ENCODE data around the gene PROC.

The PROC gene

DNA sequence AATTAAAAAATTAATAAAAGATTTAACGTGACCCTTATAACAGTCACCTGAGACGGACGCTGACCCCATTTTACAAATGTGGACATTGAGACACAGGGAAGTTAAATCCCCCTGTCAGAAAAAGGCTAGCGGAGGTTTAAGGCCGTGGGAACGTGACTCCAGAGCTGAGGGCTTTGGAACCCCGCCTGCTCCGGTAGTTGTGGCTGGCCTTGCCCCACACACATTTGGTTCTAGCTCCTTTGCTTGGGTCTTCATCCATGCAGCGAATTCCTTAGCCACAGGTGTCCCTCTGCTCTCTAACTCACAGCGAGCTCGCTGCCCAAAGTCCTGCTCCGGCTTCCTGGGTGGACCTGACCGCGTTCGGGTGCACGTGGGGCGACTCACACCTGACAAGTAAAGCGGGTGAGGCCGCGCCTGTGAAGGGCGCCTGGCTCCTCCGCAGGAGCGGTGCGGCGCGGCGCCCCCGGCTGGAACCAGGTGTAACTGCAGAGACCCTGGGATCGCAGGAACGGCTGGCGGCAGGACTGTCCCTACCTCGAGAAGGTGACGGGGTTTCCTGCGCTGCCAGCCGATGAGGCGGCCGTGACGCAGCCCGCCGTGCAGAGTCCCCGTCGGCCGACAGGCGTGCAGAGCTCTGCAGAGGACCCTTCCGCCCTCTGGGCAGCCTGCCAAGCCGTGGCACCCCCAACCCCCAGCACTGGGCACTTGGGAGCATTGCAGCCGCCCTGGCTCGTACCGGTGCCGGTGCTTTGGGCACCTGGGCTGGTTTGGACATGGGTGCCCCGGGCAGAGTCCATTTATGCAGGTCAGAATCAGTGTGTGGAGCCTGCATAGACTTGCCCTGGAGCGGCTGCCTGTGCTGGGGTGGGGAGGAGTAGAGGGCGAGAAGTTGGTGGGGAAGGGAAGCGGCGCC is 2.4 kb upstream of the PROC start:
- peaks cover 3% of the 10 kb centered on the region; the same call in 1 of the 2 replicates for H3K36me3 ChIP-seq (ENCODE audit: insufficient read depth, low read length)
- no peaks in the 10 kb centered on the region for H3K27me3 ChIP-seq (ENCODE audit: insufficient read depth, low read length)
- H2AFZ ChIP-seq (ENCODE audit: low read length, unreplicated experiment) = no peak overlapping the region
- no peak overlapping the region for H3K27ac ChIP-seq (ENCODE audit: low read depth, low read length)
- H3K4me1 ChIP-seq (ENCODE audit: control insufficient read depth, insufficient read depth, low read length, unreplicated experiment) = peaks cover 35% of the 10 kb centered on the region
- no peak overlapping the region for H3K4me3 ChIP-seq (ENCODE audit: low read depth, low read length)
- no peaks in the 10 kb centered on the region for H3K79me2 ChIP-seq (ENCODE audit: control insufficient read depth, insufficient read depth, low read length, unreplicated experiment)

DNA sequence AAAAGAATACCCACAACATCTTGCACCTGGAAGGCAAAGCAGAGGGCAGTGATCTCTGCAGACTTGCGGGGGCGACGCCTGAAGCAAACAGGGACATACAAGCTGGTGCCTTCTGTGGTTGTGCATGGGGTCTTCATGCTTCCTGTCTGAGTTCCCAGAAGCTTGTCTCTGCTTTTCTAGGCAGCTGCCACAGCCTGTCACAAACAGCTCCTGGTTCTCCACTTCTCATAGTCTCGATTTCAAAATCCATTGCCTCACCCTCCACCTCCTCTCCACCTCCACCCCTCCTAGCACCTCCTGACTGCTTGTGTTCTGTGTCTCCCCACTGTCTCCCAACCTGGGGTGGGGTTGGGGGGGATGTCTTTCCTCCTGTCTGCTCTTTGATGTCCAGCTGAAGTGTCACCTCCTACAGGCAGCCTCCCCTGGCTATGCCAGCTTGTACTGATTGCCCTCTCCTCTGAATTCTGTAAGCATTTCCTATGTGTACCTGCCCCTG is 1.7 kb upstream of the PROC start:
- Histone ChIP-seq H3K4me1 (ENCODE audit: control insufficient read depth, insufficient read depth, low read length, unreplicated experiment) (peaks cover 32% of the 10 kb centered on the region), H3K27ac (ENCODE audit: low read depth, low read length) (no peak overlapping the region), H2AFZ (ENCODE audit: low read length, unreplicated experiment) (no peak overlapping the region), H3K36me3 (ENCODE audit: insufficient read depth, low read length) (peaks cover 3% of the 10 kb centered on the region; the same call in 1 of the 2 replicates), H3K4me3 (ENCODE audit: low read depth, low read length) (no peak overlapping the region), H3K27me3 (ENCODE audit: insufficient read depth, low read length) (no peaks in the 10 kb centered on the region), H3K79me2 (ENCODE audit: control insufficient read depth, insufficient read depth, low read length, unreplicated experiment) (no peaks in the 10 kb centered on the region)

DNA sequence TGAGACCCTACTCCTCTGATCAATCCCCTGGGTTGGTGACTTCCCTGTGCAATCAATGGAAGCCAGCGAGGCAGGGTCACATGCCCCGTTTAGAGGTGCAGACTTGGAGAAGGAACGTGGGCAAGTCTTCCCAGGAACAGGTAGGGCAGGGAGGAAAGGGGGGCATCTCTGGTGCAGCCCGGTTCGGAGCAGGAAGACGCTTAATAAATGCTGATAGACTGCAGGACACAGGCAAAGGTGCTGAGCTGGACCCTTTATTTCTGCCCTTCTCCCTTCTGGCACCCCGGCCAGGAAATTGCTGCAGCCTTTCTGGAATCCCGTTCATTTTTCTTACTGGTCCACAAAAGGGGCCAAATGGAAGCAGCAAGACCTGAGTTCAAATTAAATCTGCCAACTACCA is 821 bp upstream of the PROC start:
- Histone ChIP-seq H3K4me3 (ENCODE audit: low read depth, low read length) (no peak overlapping the region), H3K4me1 (ENCODE audit: control insufficient read depth, insufficient read depth, low read length, unreplicated experiment) (peaks cover 23% of the 10 kb centered on the region), H3K27ac (ENCODE audit: low read depth, low read length) (no peak overlapping the region), H3K36me3 (ENCODE audit: insufficient read depth, low read length) (peaks cover 3% of the 10 kb centered on the region; the same call in 1 of the 2 replicates), H3K79me2 (ENCODE audit: control insufficient read depth, insufficient read depth, low read length, unreplicated experiment) (no peaks in the 10 kb centered on the region), H2AFZ (ENCODE audit: low read length, unreplicated experiment) (no peak overlapping the region), H3K27me3 (ENCODE audit: insufficient read depth, low read length) (peaks cover 4% of the 10 kb centered on the region)

GRCh38 chr2:127419112-127419430 is 844 bp downstream of the PROC start:
- Histone ChIP-seq H3K79me2 (ENCODE audit: control insufficient read depth, insufficient read depth, low read length, unreplicated experiment) (no peaks in the 10 kb centered on the region), H3K27ac (ENCODE audit: low read depth, low read length) (no peak overlapping the region), H2AFZ (ENCODE audit: low read length, unreplicated experiment) (no peak overlapping the region), H3K27me3 (ENCODE audit: insufficient read depth, low read length) (peaks cover 16% of the 10 kb centered on the region), H3K4me1 (ENCODE audit: control insufficient read depth, insufficient read depth, low read length, unreplicated experiment) (peaks cover 12% of the 10 kb centered on the region), H3K36me3 (ENCODE audit: insufficient read depth, low read length) (no peaks in the 10 kb centered on the region), H3K4me3 (ENCODE audit: low read depth, low read length) (no peak overlapping the region)

DNA sequence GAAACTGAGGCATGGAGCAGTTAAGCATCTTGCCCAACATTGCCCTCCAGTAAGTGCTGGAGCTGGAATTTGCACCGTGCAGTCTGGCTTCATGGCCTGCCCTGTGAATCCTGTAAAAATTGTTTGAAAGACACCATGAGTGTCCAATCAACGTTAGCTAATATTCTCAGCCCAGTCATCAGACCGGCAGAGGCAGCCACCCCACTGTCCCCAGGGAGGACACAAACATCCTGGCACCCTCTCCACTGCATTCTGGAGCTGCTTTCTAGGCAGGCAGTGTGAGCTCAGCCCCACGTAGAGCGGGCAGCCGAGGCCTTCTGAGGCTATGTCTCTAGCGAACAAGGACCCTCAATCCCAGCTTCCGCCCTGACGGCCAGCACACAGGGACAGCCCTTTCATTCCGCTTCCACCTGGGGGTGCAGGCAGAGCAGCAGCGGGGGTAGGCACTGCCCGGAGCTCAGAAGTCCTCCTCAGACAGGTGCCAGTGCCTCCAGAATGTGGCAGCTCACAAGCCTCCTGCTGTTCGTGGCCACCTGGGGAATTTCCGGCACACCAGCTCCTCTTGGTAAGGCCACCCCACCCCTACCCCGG is 1.3 kb downstream of the PROC start:
- Histone ChIP-seq H2AFZ (ENCODE audit: low read length, unreplicated experiment) (no peak overlapping the region), H3K79me2 (ENCODE audit: control insufficient read depth, insufficient read depth, low read length, unreplicated experiment) (no peaks in the 10 kb centered on the region), H3K27me3 (ENCODE audit: insufficient read depth, low read length) (peaks cover 16% of the 10 kb centered on the region), H3K4me3 (ENCODE audit: low read depth, low read length) (no peak overlapping the region), H3K4me1 (ENCODE audit: control insufficient read depth, insufficient read depth, low read length, unreplicated experiment) (peaks cover 8% of the 10 kb centered on the region), H3K27ac (ENCODE audit: low read depth, low read length) (no peak overlapping the region), H3K36me3 (ENCODE audit: insufficient read depth, low read length) (no peaks in the 10 kb centered on the region)

DNA sequence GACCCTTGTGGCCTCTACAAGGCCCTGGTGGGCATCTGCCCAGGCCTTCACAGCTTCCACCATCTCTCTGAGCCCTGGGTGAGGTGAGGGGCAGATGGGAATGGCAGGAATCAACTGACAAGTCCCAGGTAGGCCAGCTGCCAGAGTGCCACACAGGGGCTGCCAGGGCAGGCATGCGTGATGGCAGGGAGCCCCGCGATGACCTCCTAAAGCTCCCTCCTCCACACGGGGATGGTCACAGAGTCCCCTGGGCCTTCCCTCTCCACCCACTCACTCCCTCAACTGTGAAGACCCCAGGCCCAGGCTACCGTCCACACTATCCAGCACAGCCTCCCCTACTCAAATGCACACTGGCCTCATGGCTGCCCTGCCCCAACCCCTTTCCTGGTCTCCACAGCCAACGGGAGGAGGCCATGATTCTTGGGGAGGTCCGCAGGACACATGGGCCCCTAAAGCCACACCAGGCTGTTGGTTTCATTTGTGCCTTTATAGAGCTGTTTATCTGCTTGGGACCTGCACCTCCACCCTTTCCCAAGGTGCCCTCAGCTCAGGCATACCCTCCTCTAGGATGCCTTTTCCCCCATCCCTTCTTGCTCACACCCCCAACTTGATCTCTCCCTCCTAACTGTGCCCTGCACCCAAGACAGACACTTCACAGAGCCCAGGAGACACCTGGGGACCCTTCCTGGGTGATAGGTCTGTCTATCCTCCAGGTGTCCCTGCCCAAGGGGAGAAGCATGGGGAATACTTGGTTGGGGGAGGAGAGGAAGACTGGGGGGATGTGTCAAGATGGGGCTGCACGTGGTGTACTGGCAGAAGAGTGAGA is 2.0 kb downstream of the PROC start:
- Histone ChIP-seq H3K4me1 (ENCODE audit: control insufficient read depth, insufficient read depth, low read length, unreplicated experiment) (peaks cover under 1% of the 10 kb centered on the region), H3K27me3 (ENCODE audit: insufficient read depth, low read length) (peaks cover 16% of the 10 kb centered on the region)

GRCh38 chr2:127421116-127421800 is 3.0 kb downstream of the PROC start:
- Histone ChIP-seq H3K27ac (ENCODE audit: low read depth, low read length) (no peak overlapping the region), H3K4me1 (ENCODE audit: control insufficient read depth, insufficient read depth, low read length, unreplicated experiment) (no peaks in the 10 kb centered on the region), H2AFZ (ENCODE audit: low read length, unreplicated experiment) (no peak overlapping the region), H3K27me3 (ENCODE audit: insufficient read depth, low read length) (peaks cover 16% of the 10 kb centered on the region), H3K36me3 (ENCODE audit: insufficient read depth, low read length) (no peaks in the 10 kb centered on the region), H3K79me2 (ENCODE audit: control insufficient read depth, insufficient read depth, low read length, unreplicated experiment) (no peaks in the 10 kb centered on the region), H3K4me3 (ENCODE audit: low read depth, low read length) (no peak overlapping the region)

More for the DNA sequence above, 2.0 kb downstream of the PROC start:
- Histone ChIP-seq H3K4me3 (ENCODE audit: low read depth, low read length) (no peak overlapping the region), H3K27ac (ENCODE audit: low read depth, low read length) (no peak overlapping the region), H2AFZ (ENCODE audit: low read length, unreplicated experiment) (no peak overlapping the region), H3K79me2 (ENCODE audit: control insufficient read depth, insufficient read depth, low read length, unreplicated experiment) (no peaks in the 10 kb centered on the region), H3K36me3 (ENCODE audit: insufficient read depth, low read length) (no peaks in the 10 kb centered on the region)

DNA sequence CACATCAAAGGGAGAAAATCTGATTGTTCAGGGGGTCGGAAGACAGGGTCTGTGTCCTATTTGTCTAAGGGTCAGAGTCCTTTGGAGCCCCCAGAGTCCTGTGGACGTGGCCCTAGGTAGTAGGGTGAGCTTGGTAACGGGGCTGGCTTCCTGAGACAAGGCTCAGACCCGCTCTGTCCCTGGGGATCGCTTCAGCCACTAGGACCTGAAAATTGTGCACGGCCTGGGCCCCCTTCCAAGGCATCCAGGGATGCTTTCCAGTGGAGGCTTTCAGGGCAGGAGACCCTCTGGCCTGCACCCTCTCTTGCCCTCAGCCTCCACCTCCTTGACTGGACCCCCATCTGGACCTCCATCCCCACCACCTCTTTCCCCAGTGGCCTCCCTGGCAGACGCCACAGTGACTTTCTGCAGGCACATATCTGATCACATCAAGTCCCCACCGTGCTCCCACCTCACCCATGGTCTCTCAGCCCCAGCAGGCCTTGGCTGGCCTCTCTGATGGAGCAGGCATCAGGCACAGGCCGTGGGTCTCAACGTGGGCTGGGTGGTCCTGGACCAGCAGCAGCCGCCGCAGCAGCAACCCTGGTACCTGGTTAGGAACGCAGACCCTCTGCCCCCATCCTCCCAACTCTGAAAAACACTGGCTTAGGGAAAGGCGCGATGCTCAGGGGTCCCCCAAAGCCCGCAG is 3.8 kb downstream of the PROC start:
- H3K27ac ChIP-seq (ENCODE audit: low read depth, low read length) = no peak overlapping the region
- H3K4me1 ChIP-seq (ENCODE audit: control insufficient read depth, insufficient read depth, low read length, unreplicated experiment) = no peaks in the 10 kb centered on the region
- H3K27me3 ChIP-seq (ENCODE audit: insufficient read depth, low read length) = peaks cover 16% of the 10 kb centered on the region
- H2AFZ ChIP-seq (ENCODE audit: low read length, unreplicated experiment) = no peak overlapping the region
- H3K36me3 ChIP-seq (ENCODE audit: insufficient read depth, low read length) = no peaks in the 10 kb centered on the region
- no peak overlapping the region for H3K4me3 ChIP-seq (ENCODE audit: low read depth, low read length)
- no peaks in the 10 kb centered on the region for H3K79me2 ChIP-seq (ENCODE audit: control insufficient read depth, insufficient read depth, low read length, unreplicated experiment)

- Histone ChIP-seq H3K27me3 (ENCODE audit: insufficient read depth, low read length) (peaks cover 16% of the 10 kb centered on the region), H3K4me1 (ENCODE audit: control insufficient read depth, insufficient read depth, low read length, unreplicated experiment) (no peaks in the 10 kb centered on the region), H3K79me2 (ENCODE audit: control insufficient read depth, insufficient read depth, low read length, unreplicated experiment) (no peaks in the 10 kb centered on the region), H3K4me3 (ENCODE audit: low read depth, low read length) (peak overlapping the region; percentile 62), H2AFZ (ENCODE audit: low read length, unreplicated experiment) (no peak overlapping the region), H3K27ac (ENCODE audit: low read depth, low read length) (no peak overlapping the region), H3K36me3 (ENCODE audit: insufficient read depth, low read length) (no peaks in the 10 kb centered on the region)
Measured at GRCh38 chr2:127422559-127423477, 4.6 kb downstream of the PROC start.
